B cell (primary cell): Measurements from ENCODE around the gene TEX54.

Experiments
- CTCF ChIP-seq: fragments of 200-600 bp; IDR thresholded peaks from one replicate; pipeline ENCODE4 v1.8.0; 2022; ENCODE audit warnings: antibody characterized with exemption, mild to moderate bottlenecking
- EZH2 ChIP-seq: IDR thresholded peaks from 2 replicates; pipeline ENCODE4 v1.6.1; 2012; ENCODE audit warnings: borderline replicate concordance, low read depth, mild to moderate bottlenecking, moderate library complexity, low read length; ENCODE audit not compliant: insufficient read depth, poor library complexity, severe bottlenecking

GRCh38 chr11:62881579-62882430 is 49.2 kb upstream of the TEX54 start:
- TF ChIP-seq EZH2 (no peak), CTCF (peak; percentile 23)
